Uterus (tissue), 2 donors: ENCODE data around the gene TRIM17.

Experiments used
- CTCF ChIP-seq, 4 experiments: fragments of 200-600 bp in 2 of 4; fragments of 450-650 bp in 2 of 4; sonication (generic) in 2 of 4; IDR thresholded peaks; one replicate each; pipeline ENCODE4 v1.5.1; 2016 to 2019; ENCODE audit warnings: antibody characterized with exemption in 4 of 4, mild to moderate bottlenecking in 2 of 4, moderate library complexity in 1 of 4
- POLR2A ChIP-seq, 2 donors: fragments of 450-650 bp; IDR thresholded peaks; one replicate each; pipeline ENCODE4 v1.6.1; 2016; ENCODE audit warnings: antibody characterized with exemption in 2 of 2, mild to moderate bottlenecking in 1 of 2, moderate library complexity in 1 of 2

GRCh38 chr1:228369608-228370438, 46.8 kb downstream of the TRIM17 start:
- TF ChIP-seq CTCF (IDR thresholded peaks at IDR 0.05) (no peak), POLR2A (IDR thresholded peaks at IDR 0.05) (no peak)
